Left lung (tissue), 10 donors: Measurements from ENCODE around the gene MUC4. TPM values are rescaled to one million over a fixed set of nuclear protein-coding genes. Genes with fewer than 3 reads are reported as not detected.
"Not testable (repeated sequence)": the region's sequence is repeated elsewhere in the genome, so short reads cannot be mapped to it uniquely, and the experiment has no call there.

Experiments used
- ATAC-seq: fragments of 200-7000 bp; cut with Tn5 transposase; one replicate; pipeline ENCODE4 v1.9.1; 2020; ENCODE audit warnings: moderate library complexity
- DNase-seq, 4 donors: peaks; one replicate each; pipeline ENCODE4 v3.0.0-alpha.2; 2013 to 2020
- H3K27ac ChIP-seq, 2 donors: fragments of 200-600 bp; sonication (generic) in 1 of 2; one replicate each; pipeline versions ENCODE4 v1.5.0 to v1.8.0; 2020 to 2021
- H3K27me3 ChIP-seq, 2 donors: fragments of 200-600 bp; sonication (generic) in 1 of 2; one replicate each; pipeline versions ENCODE4 v1.5.0 to v1.8.0; 2020 to 2021
- H3K36me3 ChIP-seq, 2 donors: fragments of 200-600 bp; sonication (generic) in 1 of 2; one replicate each; pipeline versions ENCODE4 v1.5.0 to v1.8.0; 2020 to 2021
- H3K4me1 ChIP-seq, 2 donors: fragments of 200-600 bp; one replicate each; pipeline ENCODE4 v1.8.0; 2021
- H3K4me3 ChIP-seq, 2 donors: fragments of 200-600 bp; sonication (generic) in 1 of 2; one replicate each; pipeline versions ENCODE4 v1.5.0 to v1.8.0; 2020 to 2021; ENCODE audit warnings: mild to moderate bottlenecking in 1 of 2
- H3K9me3 ChIP-seq, 2 donors: fragments of 200-600 bp; sonication (generic) in 1 of 2; one replicate each; pipeline versions ENCODE4 v1.5.0 to v1.8.0; 2020 to 2021
- CTCF ChIP-seq, 2 donors: fragments of 200-600 bp; sonication (generic) in 1 of 2; IDR thresholded peaks; one replicate each; pipeline versions ENCODE4 v1.5.0 to v1.8.0; 2021; ENCODE audit warnings: antibody characterized with exemption in 2 of 2
- intact Hi-C, 2 donors: fragments of 100-400 bp; cut with DNase I; formaldehyde crosslinking; loops; one replicate each; pipeline versions ENCODE4 v1.11.2 to v1.14.2; 2022
- polyA plus RNA-seq, 6 donors: library from polyadenylated mRNA; unstranded; fragments of 120-200 nt; gene quantifications; one replicate each; pipeline ENCODE4 v1.2.1, GENCODE V29; 2013; ENCODE audit not compliant: insufficient read length in 6 of 6
- total RNA-seq, 2 donors: library from RNA; stranded (reverse); fragmentation: NEBNext Ultra II Directional; extraction: Animal tissue kit (Norgen Biotek cat#: 25700); gene quantifications; one replicate each; pipeline ENCODE4 v1.2.1, GENCODE V29; 2021
- donor health status: DM: no; HTN: yes; CAD: no.
- donor health status: DM: no; HTN: no; CAD: no.

Gene MUC4
- total and polyA plus RNA-seq, 8 donors: 0.35 to 12.8 (median 1.5) TPM

- TF ChIP-seq CTCF (IDR thresholded peaks at IDR 0.05): no peak
- ATAC-seq (peak; percentile 72), DNase-seq (peak in 1 of 4 donors; percentile 50)
- no peak overlapping the region for H3K4me3 ChIP-seq
- H3K36me3 ChIP-seq: no peaks in the 10 kb centered on the region
- H3K27me3 ChIP-seq: peaks cover 0 to 30% of the 10 kb centered on the region in 2 donors
- intact Hi-C loops: no loop called here
- H3K4me1 ChIP-seq: peaks cover 0 to 7% of the 10 kb centered on the region in 2 donors
- H3K27ac ChIP-seq: peak overlapping the region in 1 of 2 donors; percentile 13
- no peaks in the 10 kb centered on the region for H3K9me3 ChIP-seq
Observed at GRCh38 chr3:195752546-195753331, 59.0 kb downstream of the MUC4 start.

- H3K27me3 ChIP-seq: peaks cover 0 to 23% of the 10 kb centered on the region in 2 donors
- DNase-seq (peak in 1 of 4 donors; percentile 72), ATAC-seq (no peak)
- H3K4me1 ChIP-seq: peaks cover 0 to 1% of the 10 kb centered on the region in 2 donors
- no peak for TF ChIP-seq CTCF (IDR thresholded peaks at IDR 0.05)
- H3K27ac ChIP-seq: peak overlapping the region in 1 of 2 donors; percentile 13
- H3K4me3 ChIP-seq: no peak overlapping the region
- no peaks in the 10 kb centered on the region for H3K9me3 ChIP-seq
- H3K36me3 ChIP-seq: no peaks in the 10 kb centered on the region
- intact Hi-C loops: no loop called here
Observed at GRCh38 chr3:195752066-195752465, 59.7 kb downstream of the MUC4 start.

- H3K4me3 ChIP-seq: no peak overlapping the region
- intact Hi-C loops: no loop called here
- no peak for ATAC-seq
- no peak for DNase-seq
- no peak for TF ChIP-seq CTCF (IDR thresholded peaks at IDR 0.05)
- H3K4me1 ChIP-seq: no peaks in the 10 kb centered on the region
- H3K9me3 ChIP-seq: no peaks in the 10 kb centered on the region
- no peak overlapping the region for H3K27ac ChIP-seq
- peaks cover 0 to 18% of the 10 kb centered on the region in 2 donors for H3K27me3 ChIP-seq
- H3K36me3 ChIP-seq: no peaks in the 10 kb centered on the region
Observed at GRCh38 chr3:195751560-195751959, 60.2 kb downstream of the MUC4 start.

- ATAC-seq (no peak), DNase-seq (peak in 1 of 4 donors; percentile 74)
- no peak for TF ChIP-seq CTCF (IDR thresholded peaks at IDR 0.05)
- H3K4me1 ChIP-seq: no peaks in the 10 kb centered on the region
- intact Hi-C loops: no loop called here
- H3K27ac ChIP-seq: no peak overlapping the region
- H3K36me3 ChIP-seq: no peaks in the 10 kb centered on the region
- peaks cover 0 to 12% of the 10 kb centered on the region in 2 donors for H3K27me3 ChIP-seq
- H3K9me3 ChIP-seq: no peaks in the 10 kb centered on the region
- no peak overlapping the region for H3K4me3 ChIP-seq
Observed at GRCh38 chr3:195750797-195751520, 60.8 kb downstream of the MUC4 start.

- peaks cover 0 to 11% of the 10 kb centered on the region in 2 donors for H3K27me3 ChIP-seq
- intact Hi-C loops, ATAC-seq, H3K9me3 ChIP-seq, DNase-seq, H3K4me3 ChIP-seq, H3K27ac ChIP-seq, H3K36me3 ChIP-seq, H3K4me1 ChIP-seq: not testable (repeated sequence)
Observed at GRCh38 chr3:195749101-195749500, 62.6 kb downstream of the MUC4 start.
